ENCODE measurements around the gene PIP4K2C.
"Not testable (repeated sequence)": the region's sequence is repeated elsewhere in the genome, so short reads cannot be mapped to it uniquely, and the experiment has no call there.

Gene PIP4K2C

GRCh38 chr12:57569858-57570257 lies 21.1 kb upstream of the PIP4K2C start:
- POLR2A ChIA-PET = interaction anchor here (1.0 kb wide), 1 partner anchor 49 kb away, joined by 3 read pairs; the partner anchor contains the start of gene DDIT3
- no peak for TF ChIP-seq TARDBP (IDR thresholded peaks at IDR 0.05)
- no peak for TF ChIP-seq CTBP1 (IDR thresholded peaks at IDR 0.05; ENCODE audit: borderline replicate concordance)
- no peak for TF ChIP-seq SP1 (IDR thresholded peaks at IDR 0.05)
- no peak for TF ChIP-seq ELF4 (IDR thresholded peaks at IDR 0.05)
- no peak for TF ChIP-seq FOXM1 (IDR thresholded peaks at IDR 0.05; ENCODE audit: borderline replicate concordance)
- TF ChIP-seq HDGF (IDR thresholded peaks at IDR 0.05; ENCODE audit: borderline replicate concordance) = no peak
- TF ChIP-seq ARNT (IDR thresholded peaks at IDR 0.05) = no peak
- no peak for TF ChIP-seq PKNOX1 (IDR thresholded peaks at IDR 0.05)
- TF ChIP-seq SUZ12 (IDR thresholded peaks at IDR 0.05) = no peak
- TF ChIP-seq L3MBTL2 (conservative IDR thresholded peaks at IDR 0.05) = no peak
- TF ChIP-seq LEF1 (IDR thresholded peaks at IDR 0.05; ENCODE audit: borderline replicate concordance) = no peak
- no peak for TF ChIP-seq ZNF384 (IDR thresholded peaks at IDR 0.05)
- CTCF ChIA-PET = no interaction called here
- DNase-seq (ENCODE audit: extremely low spot score) = no peak

- POLR2A ChIA-PET; DNase-seq (ENCODE audit: extremely low spot score): not testable (repeated sequence)
- CTCF ChIA-PET = interaction anchor here (0.6 to 1.9 kb wide), 2 partner anchors 10 to 13 kb away, joined by 3 to 11 read pairs; no protein-coding TSS in a partner anchor
Measured at GRCh38 chr12:57570438-57570837, 20.6 kb upstream of the PIP4K2C start.

GRCh38 chr12:57571926-57572762 lies 18.8 kb upstream of the PIP4K2C start:
- DNase-seq (ENCODE audit: extremely low spot score) = no peak
- no peak for TF ChIP-seq ELF4 (IDR thresholded peaks at IDR 0.05)
- no peak for TF ChIP-seq ARNT (IDR thresholded peaks at IDR 0.05)
- no peak for TF ChIP-seq HDGF (IDR thresholded peaks at IDR 0.05; ENCODE audit: borderline replicate concordance)
- TF ChIP-seq TARDBP (IDR thresholded peaks at IDR 0.05) = no peak
- no peak for TF ChIP-seq PKNOX1 (IDR thresholded peaks at IDR 0.05)
- TF ChIP-seq SUZ12 (IDR thresholded peaks at IDR 0.05) = no peak
- no peak for TF ChIP-seq BHLHE40 (IDR thresholded peaks at IDR 0.05; ENCODE audit: borderline replicate concordance)
- no peak for TF ChIP-seq LEF1 (IDR thresholded peaks at IDR 0.05; ENCODE audit: borderline replicate concordance)
- TF ChIP-seq NFRKB (IDR thresholded peaks at IDR 0.05) = no peak
- no peak for TF ChIP-seq FOXM1 (IDR thresholded peaks at IDR 0.05; ENCODE audit: borderline replicate concordance)
- POLR2A ChIA-PET = interaction anchor here (1.2 kb wide), 1 partner anchor 25 kb away, joined by 3 read pairs; no protein-coding TSS in a partner anchor
- CTCF ChIA-PET = interaction anchor here (1.9 kb wide), 1 partner anchor 11 kb away, joined by 11 read pairs; no protein-coding TSS in a partner anchor

- no peak for DNase-seq (ENCODE audit: extremely low spot score)
- ChIA-PET CTCF (interaction anchor here (0.6 to 1.4 kb wide), 4 partner anchors 9 to 162 kb away, joined by 3 to 5 read pairs (median 3); no protein-coding TSS in a partner anchor), POLR2A (interaction anchor here (0.8 to 1.1 kb wide), 2 partner anchors 36 to 170 kb away, joined by 3 read pairs; partner anchors contain the start of genes ARHGEF25 and TSPAN31)
- no peak for TF ChIP-seq HDGF (IDR thresholded peaks at IDR 0.05; ENCODE audit: borderline replicate concordance)
- no peak for TF ChIP-seq PKNOX1 (IDR thresholded peaks at IDR 0.05)
- TF ChIP-seq L3MBTL2 (conservative IDR thresholded peaks at IDR 0.05) = no peak
- no peak for TF ChIP-seq LEF1 (IDR thresholded peaks at IDR 0.05; ENCODE audit: borderline replicate concordance)
- no peak for TF ChIP-seq ARNT (IDR thresholded peaks at IDR 0.05)
- no peak for TF ChIP-seq ELF4 (IDR thresholded peaks at IDR 0.05)
- TF ChIP-seq SUZ12 (IDR thresholded peaks at IDR 0.05) = no peak
- TF ChIP-seq BHLHE40 (IDR thresholded peaks at IDR 0.05; ENCODE audit: borderline replicate concordance) = no peak
- no peak for TF ChIP-seq CTBP1 (IDR thresholded peaks at IDR 0.05; ENCODE audit: borderline replicate concordance)
- TF ChIP-seq SP1 (IDR thresholded peaks at IDR 0.05) = no peak
- TF ChIP-seq FOXM1 (IDR thresholded peaks at IDR 0.05; ENCODE audit: borderline replicate concordance) = no peak
- no peak for TF ChIP-seq FOXA1 (IDR thresholded peaks at IDR 0.05)
- no peak for TF ChIP-seq NFRKB (IDR thresholded peaks at IDR 0.05)
- TF ChIP-seq ZNF384 (IDR thresholded peaks at IDR 0.05) = no peak
- no peak for TF ChIP-seq TARDBP (IDR thresholded peaks at IDR 0.05)
- no peak for TF ChIP-seq FOXK2 (IDR thresholded peaks at IDR 0.05)
Measured at GRCh38 chr12:57574795-57575194, 16.2 kb upstream of the PIP4K2C start.

- CTCF ChIA-PET = interaction anchor here (0.8 to 1.4 kb wide), 3 partner anchors 10 to 161 kb away, joined by 3 read pairs; no protein-coding TSS in a partner anchor
- TF ChIP-seq FOXK2 (IDR thresholded peaks at IDR 0.05) (no peak), L3MBTL2 (conservative IDR thresholded peaks at IDR 0.05) (no peak), SP1 (IDR thresholded peaks at IDR 0.05) (no peak), FOXA1 (IDR thresholded peaks at IDR 0.05) (no peak)
- POLR2A ChIA-PET = interaction anchor here (0.8 kb wide), 1 partner anchor 169 kb away, joined by 3 read pairs; the partner anchor contains the start of gene TSPAN31
- no peak for DNase-seq (ENCODE audit: extremely low spot score)
Measured at GRCh38 chr12:57575771-57576612, 15.0 kb upstream of the PIP4K2C start.

Measured in HEK293T (cell line).